GM18520 (cell line): ENCODE measurements around the gene ZGRF1.
A peak's percentile ranks its signal among the peaks of the same experiment; 100 is the strongest.
"Not testable (repeated sequence)": the region's sequence is repeated elsewhere in the genome, so short reads cannot be mapped to it uniquely, and the experiment has no call there.

Experiments
- ATAC-seq: cut with Tn5 transposase; IDR thresholded peaks from one replicate; pipeline ENCODE4 v1.9.1; 2021; ENCODE audit not compliant: unreplicated experiment

The ZGRF1 gene

DNA sequence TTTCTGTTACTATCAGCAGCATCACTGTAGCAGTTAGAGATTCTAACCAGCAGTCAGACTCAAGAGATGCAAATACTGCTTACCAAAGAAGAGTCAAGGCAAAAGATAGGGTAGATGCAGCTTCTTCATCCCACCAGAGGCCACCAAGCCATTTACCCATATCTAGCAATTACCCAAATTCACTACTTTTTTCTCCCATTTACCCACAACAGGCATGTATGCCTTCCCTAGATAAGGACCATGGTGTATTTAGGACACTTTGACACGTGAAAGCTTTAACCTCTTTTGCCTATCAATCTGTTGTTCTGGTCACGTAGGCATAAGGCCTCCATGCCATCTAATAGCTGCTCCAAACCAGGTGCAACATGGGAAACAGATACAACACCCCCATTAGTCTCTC, 5.8 kb upstream of the ZGRF1 start:
- ATAC-seq = no peak

DNA sequence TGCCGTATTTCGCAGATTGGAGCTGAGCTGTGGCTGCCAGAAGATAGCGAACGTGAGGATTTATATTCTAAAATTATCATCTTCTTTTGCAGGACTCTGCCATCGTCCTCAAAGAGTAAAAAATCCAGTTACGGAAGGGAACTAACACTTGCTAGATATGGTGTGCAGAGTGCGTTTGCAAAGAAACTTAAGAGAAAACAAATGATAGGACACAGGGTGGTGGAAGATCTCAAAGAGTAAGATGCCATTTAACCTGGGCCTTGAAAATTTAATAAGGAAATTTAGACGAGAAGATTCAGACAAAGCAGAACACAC, 800 bp upstream of the ZGRF1 start:
- ATAC-seq = no peak

DNA sequence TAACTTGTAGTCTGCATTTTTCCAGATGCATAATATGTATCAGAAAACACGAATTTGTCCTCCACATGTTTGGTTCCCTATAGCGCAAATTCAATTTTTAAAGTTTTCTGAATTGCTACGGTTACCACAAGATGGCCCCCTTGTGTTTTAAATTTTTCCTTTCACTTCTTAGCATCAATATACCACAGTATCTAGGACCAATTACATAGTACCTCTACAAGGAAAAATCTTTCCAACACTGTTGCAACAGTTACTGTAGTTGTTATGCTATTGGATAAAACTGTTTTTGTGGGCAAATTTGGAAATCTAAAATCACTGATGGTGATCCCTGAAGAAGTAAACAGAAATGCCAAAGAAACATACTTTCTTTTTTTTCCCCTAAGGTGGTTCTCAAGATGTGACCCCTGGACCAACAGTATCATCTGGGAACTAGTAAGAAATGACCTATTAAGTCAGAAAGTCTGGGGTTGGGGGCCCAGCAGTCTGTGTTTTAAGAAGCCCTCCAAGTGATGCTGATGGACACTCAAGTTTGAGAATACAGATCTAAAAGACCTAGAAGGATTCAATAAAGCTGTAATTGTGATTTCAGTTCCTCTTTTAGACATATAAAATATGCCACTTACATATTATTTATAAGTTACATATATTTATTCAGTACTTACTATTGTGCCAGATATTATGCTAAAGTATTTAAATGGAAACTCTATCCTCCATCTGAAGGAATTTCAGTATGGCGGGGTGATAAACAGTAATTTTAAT, 3.1 kb downstream of the ZGRF1 start:
- no peak for ATAC-seq

DNA sequence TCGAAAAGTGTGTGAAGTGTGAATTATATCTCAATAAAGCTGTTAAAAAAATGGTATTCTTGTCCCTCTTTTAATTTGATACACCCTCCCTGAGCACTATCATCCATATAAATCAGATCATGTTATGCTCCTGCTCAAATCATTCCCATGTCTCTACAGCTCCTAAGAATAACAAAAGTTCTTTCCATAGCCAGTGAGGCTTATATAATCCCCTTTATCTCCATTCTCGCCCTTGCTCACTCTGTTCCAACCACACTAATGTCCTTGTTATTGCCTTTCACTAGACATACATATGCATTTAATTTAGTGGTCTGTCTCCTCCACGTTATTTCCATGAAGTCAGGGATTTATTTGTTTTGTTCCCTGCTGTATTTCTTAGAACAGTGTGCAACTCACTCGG, 10.5 kb downstream of the ZGRF1 start:
- ATAC-seq = no peak

DNA sequence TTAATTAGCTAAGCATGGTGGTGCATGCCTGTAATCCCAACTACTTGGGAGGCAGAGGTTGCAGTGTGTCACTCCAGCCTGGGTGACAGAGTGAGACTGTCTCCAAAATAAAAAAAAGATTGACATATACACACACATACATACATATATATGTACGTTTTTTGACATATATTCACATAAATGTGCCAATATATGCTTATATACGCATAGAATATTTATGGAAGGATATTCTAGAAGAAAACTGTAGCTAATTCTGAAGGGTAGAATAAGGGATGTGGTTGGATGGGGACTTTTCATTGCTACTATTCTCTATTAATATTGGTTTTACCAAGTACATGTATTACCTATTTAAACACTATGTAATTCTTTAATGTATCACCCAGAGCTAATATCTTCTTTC, 19.7 kb downstream of the ZGRF1 start:
- ATAC-seq = no peak

DNA sequence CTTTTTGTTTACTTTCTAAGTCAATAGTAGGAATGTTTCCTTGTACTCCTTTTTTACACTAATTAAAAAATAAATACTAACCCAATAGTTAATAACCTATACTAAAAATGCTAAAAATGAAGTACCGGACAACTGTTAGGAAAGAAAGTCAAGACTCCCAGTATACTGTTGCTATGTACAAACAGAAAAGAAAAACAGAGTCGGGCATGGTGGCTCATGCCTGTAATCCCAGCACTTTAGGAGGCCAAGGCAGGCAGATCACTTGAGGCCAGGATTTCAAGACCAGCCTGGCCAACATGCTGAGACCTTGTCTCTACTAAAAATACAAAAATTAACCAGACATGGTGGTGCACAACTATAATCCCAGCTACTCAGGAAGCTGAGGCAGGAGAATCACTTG, 23.9 kb downstream of the ZGRF1 start:
- not testable (repeated sequence) for ATAC-seq

DNA sequence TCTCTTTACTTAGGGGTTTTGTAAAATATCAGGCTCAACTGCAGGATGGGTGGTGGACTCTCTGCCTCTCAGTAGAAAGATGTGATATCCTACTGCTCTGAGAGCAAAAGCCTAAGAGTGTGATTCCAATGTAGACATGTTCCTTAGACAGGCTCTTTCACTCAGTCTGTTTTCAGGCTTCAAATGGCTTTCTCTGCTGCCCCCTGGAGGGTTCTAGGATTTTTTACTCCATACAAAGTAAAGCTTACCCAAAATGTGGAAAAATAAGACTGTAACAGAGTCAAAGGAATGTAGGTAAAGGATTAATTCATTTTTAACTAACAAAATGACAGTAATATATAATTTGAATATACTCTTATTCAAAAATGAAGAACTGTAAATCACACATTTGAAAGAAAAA, 32.1 kb downstream of the ZGRF1 start:
- ATAC-seq = no peak

DNA sequence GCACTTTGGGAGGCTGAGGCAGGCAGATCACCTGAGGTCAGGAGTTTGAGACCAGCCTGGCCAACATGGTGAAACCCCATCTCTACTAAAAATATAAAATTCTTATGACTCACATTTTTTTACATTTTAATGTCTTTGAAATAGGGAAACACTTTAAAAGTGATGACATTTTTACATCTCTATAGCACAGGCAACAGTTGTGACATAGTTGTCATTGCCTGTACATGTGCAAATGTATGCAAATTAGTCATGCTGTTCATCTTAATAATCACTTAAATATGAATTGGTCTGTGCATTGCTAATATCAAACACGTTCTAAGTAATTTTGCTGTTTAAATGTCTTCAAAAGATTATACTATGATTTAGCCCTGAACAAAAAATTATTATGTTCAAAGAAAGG, 41.7 kb downstream of the ZGRF1 start:
- ATAC-seq = no peak

DNA sequence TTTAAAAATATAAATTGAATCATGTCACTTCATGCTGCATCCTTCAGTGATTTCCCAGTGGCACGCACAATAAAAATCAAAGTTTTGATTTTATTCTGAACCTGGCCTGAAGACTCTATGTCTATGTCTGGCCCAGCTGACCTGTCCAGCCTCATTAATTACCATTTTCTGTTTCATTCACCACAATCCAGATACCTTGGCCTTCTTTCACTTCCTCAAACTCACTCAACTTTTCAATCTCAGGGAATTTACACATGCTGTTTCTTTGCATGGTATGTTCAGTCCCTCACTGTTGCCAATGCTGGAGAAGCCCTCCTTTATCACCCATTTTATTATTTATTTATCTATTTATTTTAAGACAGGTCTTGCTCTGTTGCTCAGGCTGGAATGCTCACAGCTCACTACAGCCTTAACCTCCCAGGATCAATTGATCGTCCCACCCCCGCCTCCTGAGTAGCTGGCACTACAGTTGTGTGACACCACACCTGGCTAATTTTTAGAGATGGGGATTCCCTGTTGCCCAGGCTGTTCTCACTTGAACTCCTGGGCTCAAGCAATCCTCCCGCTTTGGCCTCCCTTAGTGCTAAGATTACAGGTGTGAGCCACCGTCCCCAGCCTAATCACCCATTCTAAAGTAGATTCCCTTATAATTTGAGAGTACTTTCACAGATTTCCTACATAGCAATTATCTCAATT, 43.1 kb downstream of the ZGRF1 start:
- peak; percentile 50 for ATAC-seq

DNA sequence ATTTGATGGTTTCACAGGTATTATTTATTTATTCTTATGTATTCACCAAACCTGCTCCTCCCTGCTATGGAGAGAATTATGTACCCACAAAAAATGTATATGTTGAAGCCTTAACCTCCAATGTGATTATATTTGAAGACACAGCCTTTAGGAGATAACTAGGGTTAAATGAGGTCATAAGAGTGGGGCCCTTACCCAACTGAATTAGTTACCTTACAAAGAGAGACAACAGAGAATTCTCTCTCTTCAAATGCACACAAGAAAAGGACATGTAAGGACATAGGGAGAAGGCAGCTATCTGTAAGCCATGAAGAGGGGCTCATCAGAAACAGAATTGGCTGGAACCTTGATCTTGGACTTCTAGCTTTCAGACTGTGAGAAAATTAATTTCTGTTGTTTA, 44.0 kb downstream of the ZGRF1 start:
- ATAC-seq = no peak

DNA sequence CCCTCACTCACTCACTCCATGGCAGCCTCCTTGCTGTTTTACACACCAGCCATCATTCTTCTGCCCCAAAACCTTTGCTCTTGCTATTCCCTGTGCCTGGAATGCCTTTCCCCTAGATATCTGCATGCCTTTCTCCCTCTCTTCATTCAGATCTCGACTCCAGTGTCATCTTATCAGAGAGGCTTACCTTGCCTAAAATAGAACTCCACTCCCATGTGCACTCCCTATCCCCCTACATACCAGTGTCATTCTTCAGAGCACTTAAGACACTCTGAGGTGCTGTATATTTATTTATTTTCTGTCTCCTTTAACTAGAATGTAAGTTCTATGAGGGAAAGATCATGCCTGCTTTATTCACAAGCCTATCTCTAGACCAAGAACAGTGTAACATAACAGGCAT, 45.1 kb downstream of the ZGRF1 start:
- no peak for ATAC-seq

DNA sequence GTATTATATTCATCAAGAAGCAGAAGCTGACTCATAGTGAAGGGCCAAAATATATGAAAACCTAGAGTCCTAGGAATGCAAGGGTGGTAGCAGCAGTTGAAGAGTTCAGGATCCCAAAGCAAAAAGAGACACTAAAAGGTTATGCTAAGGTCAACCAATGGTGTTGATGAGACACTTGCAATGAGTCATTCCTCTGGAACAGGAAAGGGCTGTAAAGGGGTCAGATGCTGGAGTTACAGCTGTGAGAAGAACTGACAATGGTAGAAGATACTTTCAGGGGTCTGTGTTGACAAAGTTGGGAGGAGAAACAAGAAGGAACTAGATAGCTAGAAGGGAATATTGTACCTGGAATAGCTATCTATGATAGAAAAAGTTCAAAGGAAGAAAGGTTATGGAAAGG, 47.5 kb downstream of the ZGRF1 start:
- ATAC-seq = no peak

DNA sequence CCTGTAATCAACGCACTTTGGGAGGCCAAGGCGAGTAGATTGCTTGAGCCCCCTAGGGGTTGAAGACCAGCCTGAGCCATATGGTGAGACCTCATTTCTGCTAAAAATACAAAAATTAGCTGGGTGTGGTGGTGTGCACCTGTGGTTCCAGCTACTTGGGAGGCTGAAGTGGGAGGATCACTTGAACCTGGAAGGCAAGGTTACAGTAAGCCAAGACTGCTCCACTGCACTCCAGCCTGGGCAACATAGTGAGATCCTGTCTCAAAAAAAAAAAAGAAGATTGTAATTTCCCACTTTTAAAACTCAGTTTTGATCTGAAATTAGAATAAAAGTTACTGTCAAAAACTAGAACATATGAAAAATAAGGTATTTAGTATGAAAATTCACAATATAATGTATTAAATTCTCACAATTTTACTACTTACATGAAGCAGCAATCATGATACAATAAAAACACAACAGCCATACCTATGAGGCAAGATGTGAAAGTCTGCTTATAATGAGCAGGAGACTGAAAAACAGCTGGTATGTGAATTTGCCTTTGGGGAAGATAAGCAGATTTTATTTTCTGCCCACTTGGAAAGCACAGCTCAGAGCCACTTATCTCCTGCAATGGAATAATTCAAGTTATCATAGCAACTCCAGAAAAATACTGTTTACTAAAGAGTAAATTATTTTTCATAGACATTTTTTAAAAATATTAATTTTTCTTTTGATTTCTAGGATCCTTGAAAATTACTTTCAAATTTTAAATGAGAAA, 50.6 kb downstream of the ZGRF1 start:
- no peak for ATAC-seq

DNA sequence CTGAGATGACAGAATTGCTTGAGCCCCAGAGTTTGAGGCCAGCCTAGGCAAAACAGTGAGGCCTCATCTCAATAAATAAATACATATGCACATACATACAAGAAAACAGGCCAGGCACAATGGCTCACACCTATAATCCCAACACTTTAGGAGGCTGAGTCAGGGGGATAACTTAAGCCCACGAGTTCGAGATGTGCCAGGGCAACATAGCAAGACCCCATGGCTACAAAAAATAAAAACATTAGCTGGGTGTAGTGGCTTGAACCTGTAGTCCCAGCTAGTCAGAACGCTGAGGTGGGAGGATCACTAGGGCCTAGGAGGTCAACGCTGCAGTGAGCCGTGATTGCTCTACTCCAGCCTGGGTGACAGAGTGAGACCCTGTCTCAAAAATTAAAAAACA, 69.2 kb downstream of the ZGRF1 start:
- ATAC-seq = no peak

DNA sequence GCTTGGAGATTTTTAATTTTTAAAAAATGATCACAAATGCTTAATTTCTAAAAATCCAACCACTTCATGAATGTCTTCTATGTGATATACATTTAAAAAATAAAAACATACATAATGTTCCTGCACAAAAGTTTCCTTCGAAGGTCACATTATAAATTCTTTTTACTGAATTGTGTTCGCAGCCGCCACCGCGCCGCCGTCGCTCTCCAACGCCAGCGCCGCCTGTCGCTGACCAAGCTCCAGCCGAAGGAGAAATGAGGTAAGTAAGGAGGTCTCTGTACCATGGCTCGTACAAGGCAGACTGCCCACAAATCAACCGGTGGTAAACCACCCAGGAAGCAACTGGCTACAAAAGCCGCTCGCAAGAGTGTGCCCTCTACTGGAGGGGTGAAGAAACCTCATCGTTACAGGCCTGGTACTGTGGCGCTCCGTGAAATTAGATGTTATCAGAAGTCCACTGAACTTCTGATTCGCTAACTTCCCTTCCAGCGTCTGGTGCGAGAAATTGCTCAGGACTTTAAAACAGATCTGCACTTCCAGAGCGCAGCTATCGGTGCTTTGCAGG, 71.9 kb downstream of the ZGRF1 start:
- no peak for ATAC-seq

DNA sequence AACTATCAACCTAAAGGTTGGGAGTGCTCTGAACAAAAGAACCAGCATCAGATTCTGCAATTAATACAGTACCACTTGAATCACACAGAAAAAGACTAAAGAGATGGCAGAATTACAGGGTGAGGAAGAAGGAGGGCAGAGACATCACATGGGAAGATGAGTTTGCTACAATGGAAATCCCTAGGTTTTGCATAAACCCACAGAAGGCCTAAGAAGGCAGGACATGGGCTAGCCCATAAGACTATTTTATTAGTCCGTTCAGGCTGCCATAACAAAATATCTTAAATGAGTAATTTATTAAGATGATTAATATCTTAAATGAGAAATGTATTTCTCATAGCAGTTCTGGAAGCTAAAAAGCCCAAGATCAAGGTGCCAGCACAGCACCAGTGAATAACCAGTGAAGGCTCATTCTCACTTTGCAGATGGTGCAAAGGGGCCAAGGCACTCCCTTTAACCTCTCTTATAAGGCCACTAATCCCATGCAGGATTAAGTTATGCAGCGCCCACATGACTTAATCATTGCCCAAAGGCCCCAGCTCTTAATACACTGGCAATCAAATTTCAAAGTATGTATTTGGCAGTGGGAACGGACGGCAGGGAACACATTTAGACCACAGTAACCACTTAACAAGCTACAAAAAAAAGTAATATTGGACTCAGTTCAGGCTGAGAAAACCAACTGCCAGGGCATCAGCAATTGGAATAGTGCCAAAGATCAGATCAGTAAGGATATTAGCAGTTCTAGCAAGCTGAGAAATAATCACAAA, 73.1 kb downstream of the ZGRF1 start:
- peak; percentile 51 for ATAC-seq

DNA sequence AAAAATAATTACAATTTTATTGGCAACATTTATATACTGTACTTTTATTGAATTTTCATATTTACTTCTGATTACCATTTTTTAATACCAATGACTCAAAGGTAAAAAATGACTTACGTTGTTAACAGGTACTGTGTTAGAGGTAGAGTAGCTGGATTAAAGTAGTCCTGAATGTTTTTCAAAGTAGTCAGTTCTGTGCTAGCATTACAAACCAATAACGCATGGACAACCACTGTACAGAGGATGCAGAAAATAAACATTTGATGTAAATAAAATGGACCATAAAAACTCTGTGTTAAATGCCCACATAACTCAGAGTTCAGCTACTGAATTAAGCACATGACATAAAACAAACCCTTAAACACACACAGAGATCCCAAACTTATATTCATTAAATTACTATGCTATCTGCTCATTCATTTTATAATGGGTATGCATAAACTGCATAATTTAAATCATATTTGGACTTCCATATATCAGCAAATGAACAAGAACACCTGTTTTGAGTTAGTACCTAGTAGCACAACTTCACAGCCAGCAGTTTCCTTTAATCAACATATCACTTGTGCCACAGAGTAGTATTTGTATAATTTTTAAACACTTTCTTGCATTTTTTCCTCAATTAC, 74.3 kb downstream of the ZGRF1 start:
- no peak for ATAC-seq

DNA sequence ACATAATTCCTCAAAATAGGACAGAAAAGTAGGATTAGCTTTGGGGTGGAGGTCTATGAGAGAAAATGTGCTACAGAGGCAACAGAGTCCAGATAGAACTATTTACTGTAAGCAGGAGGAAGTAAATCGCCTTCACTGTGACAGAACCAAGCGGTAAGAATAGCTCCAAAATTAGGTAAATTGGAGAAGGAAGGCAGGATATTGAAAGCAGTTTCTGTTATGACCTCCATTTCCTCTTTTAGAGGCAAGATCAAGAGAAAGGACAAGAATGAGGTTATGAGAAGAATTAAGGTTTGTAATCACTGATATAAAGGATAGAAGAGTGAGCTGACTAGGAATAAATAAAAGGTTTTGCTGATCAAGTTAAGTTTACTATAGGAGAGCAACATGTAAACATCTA, 76.6 kb downstream of the ZGRF1 start:
- peak; percentile 30 for ATAC-seq

DNA sequence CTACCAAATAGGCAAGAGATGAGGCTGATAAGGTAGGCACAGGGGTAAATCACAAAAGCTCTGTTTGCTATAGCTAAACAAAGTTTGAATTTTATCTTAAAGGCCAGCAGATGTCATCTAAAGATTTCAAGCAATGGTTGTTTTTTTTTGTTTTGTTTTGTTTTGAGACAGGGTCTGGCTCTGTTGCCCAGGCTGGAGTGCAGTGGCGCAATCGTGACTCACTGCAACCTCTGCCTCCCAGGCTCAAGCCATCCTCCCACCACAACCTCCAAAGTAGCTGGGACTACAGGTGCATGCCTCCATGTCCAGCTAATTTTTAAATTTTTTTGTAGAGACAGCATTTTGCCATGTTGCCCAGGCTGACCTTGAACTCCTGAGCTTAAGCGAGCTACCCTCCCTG, 77.7 kb downstream of the ZGRF1 start:
- no peak for ATAC-seq

DNA sequence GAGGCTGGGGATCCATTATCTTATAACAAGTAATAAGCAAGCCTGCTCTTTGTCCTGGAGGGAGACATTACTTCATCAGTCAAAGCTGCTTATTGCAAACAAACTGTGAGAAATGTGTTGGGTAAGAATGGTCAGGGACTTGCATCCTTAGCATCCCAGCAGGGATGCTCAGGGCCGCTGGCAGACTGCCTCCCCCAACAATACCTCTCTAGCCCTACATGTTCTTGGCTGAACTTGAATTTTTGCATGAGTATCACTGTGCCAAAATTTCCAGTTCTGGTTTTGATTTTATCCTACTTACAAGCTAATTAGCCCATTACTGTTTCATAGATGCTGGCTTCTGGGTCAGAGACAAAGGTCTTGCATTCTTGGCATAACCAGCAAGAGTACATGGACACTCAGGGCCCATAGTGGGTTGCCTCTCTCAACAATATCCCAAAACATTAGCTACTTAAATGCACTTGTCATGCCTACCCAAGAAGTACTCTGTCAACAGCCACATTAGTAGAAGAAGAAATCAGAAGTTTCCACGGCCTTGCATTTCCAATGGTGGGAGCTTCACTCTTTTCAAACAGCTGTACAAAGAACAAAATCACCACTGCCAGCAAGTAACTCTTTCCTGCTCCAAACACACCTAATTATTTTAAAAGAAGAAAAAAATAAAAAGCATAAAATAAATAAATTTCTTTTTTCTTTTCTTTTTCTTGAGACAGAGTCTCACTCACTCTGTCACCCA, 78.9 kb downstream of the ZGRF1 start:
- no peak for ATAC-seq
